ENCODE measurements around the gene C2CD2.

DNA sequence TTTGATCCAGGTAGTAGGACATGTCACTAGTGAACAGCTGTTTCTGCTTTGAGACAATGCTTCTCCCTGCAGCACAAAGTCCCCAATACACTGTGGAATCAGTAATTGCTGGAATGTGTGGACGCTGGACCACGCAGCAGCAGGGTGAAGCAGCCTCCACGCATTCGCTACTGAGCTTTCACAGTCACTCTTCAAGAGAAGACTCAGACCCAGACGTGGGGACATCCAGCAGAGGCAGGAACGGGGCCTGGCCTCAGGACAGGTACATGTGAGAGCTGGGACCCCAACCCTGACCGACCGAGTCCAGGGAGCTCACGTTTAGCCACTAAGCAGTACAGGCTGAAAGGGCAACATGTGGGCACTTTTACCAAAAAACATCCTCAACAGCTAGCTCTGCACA lies 40.6 kb downstream of the C2CD2 start:
- TF ChIP-seq, protein P1, sequence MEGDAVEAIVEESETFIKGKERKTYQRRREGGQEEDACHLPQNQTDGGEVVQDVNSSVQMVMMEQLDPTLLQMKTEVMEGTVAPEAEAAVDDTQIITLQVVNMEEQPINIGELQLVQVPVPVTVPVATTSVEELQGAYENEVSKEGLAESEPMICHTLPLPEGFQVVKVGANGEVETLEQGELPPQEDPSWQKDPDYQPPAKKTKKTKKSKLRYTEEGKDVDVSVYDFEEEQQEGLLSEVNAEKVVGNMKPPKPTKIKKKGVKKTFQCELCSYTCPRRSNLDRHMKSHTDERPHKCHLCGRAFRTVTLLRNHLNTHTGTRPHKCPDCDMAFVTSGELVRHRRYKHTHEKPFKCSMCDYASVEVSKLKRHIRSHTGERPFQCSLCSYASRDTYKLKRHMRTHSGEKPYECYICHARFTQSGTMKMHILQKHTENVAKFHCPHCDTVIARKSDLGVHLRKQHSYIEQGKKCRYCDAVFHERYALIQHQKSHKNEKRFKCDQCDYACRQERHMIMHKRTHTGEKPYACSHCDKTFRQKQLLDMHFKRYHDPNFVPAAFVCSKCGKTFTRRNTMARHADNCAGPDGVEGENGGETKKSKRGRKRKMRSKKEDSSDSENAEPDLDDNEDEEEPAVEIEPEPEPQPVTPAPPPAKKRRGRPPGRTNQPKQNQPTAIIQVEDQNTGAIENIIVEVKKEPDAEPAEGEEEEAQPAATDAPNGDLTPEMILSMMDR (IDR thresholded peaks at IDR 0.05; ENCODE audit: low read depth, low read length, poor library complexity, severe bottlenecking): no peak
- no peak for TF ChIP-seq EZH2phosphoT487 (IDR thresholded peaks at IDR 0.05; ENCODE audit: borderline replicate concordance, low read length)
